Activated CD4-positive, alpha-beta T cell treated with anti-CD3 and anti-CD28 coated beads, Interleukin-2, amount 10 ng/mL, durations not matched to agents 24 days and 14 days (primary cell): ENCODE results near the gene OR10J4. TPM values are rescaled to one million over a fixed set of nuclear protein-coding genes. Genes with fewer than 3 reads are reported as not detected.
"Not testable (repeated sequence)": the region's sequence is repeated elsewhere in the genome, so short reads cannot be mapped to it uniquely, and the experiment has no call there.

Source experiments
- DNase-seq: peaks from one replicate; pipeline ENCODE4 v3.0.0; 2022
- H3K27ac Mint-ChIP-seq: one replicate; pipeline ENCODE4 v1.8.0; 2022; ENCODE audit warnings: mild to moderate bottlenecking, mixed read lengths
- H3K27me3 Mint-ChIP-seq: one replicate; pipeline ENCODE4 v1.8.0; 2022; ENCODE audit warnings: mixed read lengths
- H3K36me3 Mint-ChIP-seq: one replicate; pipeline ENCODE4 v1.8.0; 2022; ENCODE audit warnings: low read depth, mild to moderate bottlenecking, mixed read lengths
- H3K4me1 Mint-ChIP-seq: one replicate; pipeline ENCODE4 v1.8.0; 2021; ENCODE audit warnings: mixed read lengths
- H3K4me3 Mint-ChIP-seq: one replicate; pipeline ENCODE4 v1.8.0; 2022; ENCODE audit warnings: mild to moderate bottlenecking, moderate library complexity, mixed read lengths
- H3K9me3 Mint-ChIP-seq: one replicate; pipeline ENCODE4 v1.8.0; 2021; ENCODE audit warnings: mixed read lengths
- intact Hi-C: fragments of 100-400 bp; cut with micrococcal nuclease; formaldehyde crosslinking; loops from one replicate; pipeline ENCODE4 v1.15.1; 2023
- total RNA-seq: library from RNA; stranded (reverse); gene quantifications from 2 replicates; pipeline ENCODE4 v1.2.3, GENCODE V29; 2022

OR10J4 gene
- total RNA-seq, 1 donor from 2014 or later, result not detected

- H3K4me1 Mint-ChIP-seq, intact Hi-C loops, H3K27me3 Mint-ChIP-seq, H3K4me3 Mint-ChIP-seq, DNase-seq, H3K27ac Mint-ChIP-seq, H3K9me3 Mint-ChIP-seq, H3K36me3 Mint-ChIP-seq: not testable (repeated sequence)
Measured at GRCh38 chr1:159449605-159450004, 17.6 kb downstream of the OR10J4 start.

- Mint-ChIP-seq H3K27me3 (no peaks in the 10 kb centered on the region), H3K4me3 (no peak overlapping the region), H3K4me1 (no peaks in the 10 kb centered on the region), H3K36me3 (no peaks in the 10 kb centered on the region), H3K9me3 (peaks cover 7% of the 10 kb centered on the region), H3K27ac (no peak overlapping the region)
- intact Hi-C loops, result no loop called here
- DNase-seq, result no peak
Measured at GRCh38 chr1:159459551-159459950, 27.5 kb downstream of the OR10J4 start.

- H3K27ac Mint-ChIP-seq, result no peak overlapping the region
Measured at GRCh38 chr1:159465191-159465603, 33.2 kb downstream of the OR10J4 start.

GRCh38 chr1:159468321-159468720 lies 36.3 kb downstream of the OR10J4 start:
- intact Hi-C loops, result no loop called here
- no peak overlapping the region for H3K4me3 Mint-ChIP-seq
- no peaks in the 10 kb centered on the region for H3K36me3 Mint-ChIP-seq
- no peaks in the 10 kb centered on the region for H3K27me3 Mint-ChIP-seq
- H3K27ac Mint-ChIP-seq, result no peak overlapping the region
- peaks cover under 1% of the 10 kb centered on the region for H3K9me3 Mint-ChIP-seq
- H3K4me1 Mint-ChIP-seq, result no peaks in the 10 kb centered on the region
- no peak for DNase-seq

More at GRCh38 chr1:159465191-159465603, 33.2 kb downstream of the OR10J4 start:
- Mint-ChIP-seq H3K27me3 (no peaks in the 10 kb centered on the region), H3K4me1 (no peaks in the 10 kb centered on the region), H3K9me3 (peaks cover 7% of the 10 kb centered on the region), H3K4me3 (no peak overlapping the region), H3K36me3 (no peaks in the 10 kb centered on the region)
- DNase-seq, result no peak
- intact Hi-C loops, result no loop called here

GRCh38 chr1:159469921-159470533 lies 38.0 kb downstream of the OR10J4 start:
- no peak for DNase-seq
- no peaks in the 10 kb centered on the region for H3K36me3 Mint-ChIP-seq
- intact Hi-C loops, result no loop called here
- H3K27me3 Mint-ChIP-seq, result no peaks in the 10 kb centered on the region
- H3K27ac Mint-ChIP-seq, result no peak overlapping the region
- H3K4me1 Mint-ChIP-seq, result no peaks in the 10 kb centered on the region
- no peak overlapping the region for H3K4me3 Mint-ChIP-seq
- H3K9me3 Mint-ChIP-seq, result peaks cover 3% of the 10 kb centered on the region

- peaks cover 3% of the 10 kb centered on the region for H3K9me3 Mint-ChIP-seq
- no peaks in the 10 kb centered on the region for H3K27me3 Mint-ChIP-seq
- H3K36me3 Mint-ChIP-seq, result no peaks in the 10 kb centered on the region
- no peaks in the 10 kb centered on the region for H3K4me1 Mint-ChIP-seq
- DNase-seq, result no peak
- no peak overlapping the region for H3K4me3 Mint-ChIP-seq
- intact Hi-C loops, result no loop called here
- H3K27ac Mint-ChIP-seq, result no peak overlapping the region
Measured at GRCh38 chr1:159473335-159473734, 41.3 kb downstream of the OR10J4 start.

- Mint-ChIP-seq H3K27ac (no peak overlapping the region), H3K9me3 (peaks cover 3% of the 10 kb centered on the region), H3K4me3 (no peak overlapping the region), H3K36me3 (no peaks in the 10 kb centered on the region), H3K27me3 (no peaks in the 10 kb centered on the region), H3K4me1 (no peaks in the 10 kb centered on the region)
- intact Hi-C loops, result no loop called here
- no peak for DNase-seq
Measured at GRCh38 chr1:159474926-159475325, 42.9 kb downstream of the OR10J4 start.

Other genes with a start within 250 kb of the OR10J4 start
- not detected in 2 replicates for gene ACKR1, start 227.3 kb upstream of the OR10J4 start, total RNA-seq
- not detected in 2 replicates for gene FCER1A, start 129.9 kb upstream of the OR10J4 start, total RNA-seq
- gene OR10J1, start 7.5 kb downstream of the OR10J4 start, total RNA-seq, result not detected in 2 replicates
- not detected in 2 replicates for gene OR10J5, start 103.8 kb downstream of the OR10J4 start, total RNA-seq
- gene APCS, start 155.6 kb downstream of the OR10J4 start, total RNA-seq, result not detected in 2 replicates